GM12878 (cell line): ENCODE results near the gene PHC1. TPM values are rescaled to one million over a fixed set of nuclear protein-coding genes. Genes with fewer than 3 reads are reported as not detected.

Experiments
- ATAC-seq: fragments of 200-7000 bp; cut with Tn5 transposase; 3 replicates; pipeline ENCODE4 v1.9.1; 2020; ENCODE audit warnings: mild to moderate bottlenecking, moderate library complexity
- BruUV-seq: library from RNA; stranded (reverse); fragments of 400-500 nt; replicated peaks from 2 replicates; lab custom pipeline; 2021; lab: Mats Ljungman, UMichigan
- CTCF ChIA-PET: fragments of 300-600 bp; sonication (Branson Sonifier 250); formaldehyde crosslinking; extraction: SDS; loops from one replicate; lab custom pipeline; 2021; ENCODE audit warnings: inconsistent platforms; lab: Yijun Ruan, JAX
- POLR2A ChIA-PET: fragments of 350-600 bp; formaldehyde crosslinking; extraction: SDS; loops from one replicate; lab custom pipeline; 2021; ENCODE audit warnings: inconsistent platforms; lab: Charles Lee
- RAD21 ChIA-PET: fragments of 300-600 bp; sonication (Branson Sonifier 250); formaldehyde crosslinking; loops from one replicate; lab custom pipeline; 2023; ENCODE audit warnings: antibody characterized with exemption; ENCODE audit not compliant: unreplicated experiment; lab: Charles Lee
- SMC1A ChIA-PET: fragments of 300-600 bp; sonication (Branson Sonifier 250); formaldehyde crosslinking; loops from one replicate; lab custom pipeline; 2023; ENCODE audit not compliant: unreplicated experiment, uncharacterized antibody; lab: Charles Lee
- DNase-seq: peaks from one replicate; pipeline ENCODE4 v3.0.0-alpha.2; 2011; ENCODE audit warnings: low read depth, low spot score
- FAIRE-seq: peaks from 3 replicates; lab custom pipeline; 2011; peaks lifted over from hg19 to GRCh38; lab: Jason Lieb, UNC
- H2AFZ ChIP-seq: 2 replicates; pipeline ENCODE4 v1.6.0; 2011; ENCODE audit warnings: low read depth, low read length, control low read depth; ENCODE audit not compliant: control insufficient read depth
- H3K27ac ChIP-seq: 2 replicates; pipeline ENCODE4 v1.5.1; 2011; ENCODE audit warnings: control low read depth; ENCODE audit not compliant: control insufficient read depth, insufficient read depth
- H3K27me3 ChIP-seq, 2 experiments: replicated peaks in 1 of 2; 2 replicates each; pipeline versions ENCODE4 v1.6.0 to v1.6.1; 2011; ENCODE audit warnings: low read length in 1 of 2; ENCODE audit not compliant: control insufficient read depth in 2 of 2, insufficient read depth in 2 of 2
- H3K36me3 ChIP-seq, 2 experiments: 2 replicates each; pipeline ENCODE4 v1.5.1; 2011; ENCODE audit warnings: low read length in 1 of 2; ENCODE audit not compliant: control insufficient read depth in 2 of 2, insufficient read depth in 2 of 2
- H3K4me1 ChIP-seq: 2 replicates; pipeline ENCODE4 v1.6.1; 2011; ENCODE audit warnings: mild to moderate bottlenecking, low read length, moderate library complexity, mixed read lengths; ENCODE audit not compliant: control insufficient read depth, insufficient read depth
- H3K4me2 ChIP-seq: 2 replicates; pipeline ENCODE4 v1.6.0; 2011; ENCODE audit warnings: control low read depth; ENCODE audit not compliant: control insufficient read depth, insufficient read depth
- H3K4me3 ChIP-seq: fragments of 200-600 bp; sonication (generic); 2 replicates; pipeline ENCODE4 v1.5.1; 2016
- H3K79me2 ChIP-seq: 2 replicates; pipeline ENCODE4 v1.6.0; 2011; ENCODE audit warnings: low read length; ENCODE audit not compliant: control insufficient read depth, insufficient read depth
- H3K9ac ChIP-seq: 2 replicates; pipeline ENCODE4 v1.8.0; 2011; ENCODE audit warnings: low read length, control low read depth, mixed read lengths; ENCODE audit not compliant: control insufficient read depth, insufficient read depth
- H3K9me3 ChIP-seq: replicated peaks from 3 replicates; pipeline ENCODE4 v1.5.1; 2011; ENCODE audit warnings: mild to moderate bottlenecking, low read length; ENCODE audit not compliant: control insufficient read depth, insufficient read depth
- H4K20me1 ChIP-seq: 2 replicates; pipeline ENCODE4 v1.6.0; 2011; ENCODE audit not compliant: control insufficient read depth, insufficient read depth
- BCL11A ChIP-seq: IDR thresholded peaks from 2 replicates; pipeline ENCODE4 v1.6.1; 2011; ENCODE audit warnings: low read depth, low read length
- CBFB ChIP-seq: IDR thresholded peaks from 2 replicates; pipeline ENCODE4 v1.6.1; 2016; ENCODE audit warnings: antibody characterized with exemption, low read depth
- CHD2 ChIP-seq: IDR thresholded peaks from 2 replicates; pipeline ENCODE4 v1.6.1; 2011; ENCODE audit warnings: low read depth, low read length, improper control_type of control experiment, borderline replicate concordance
- HDAC2 ChIP-seq: fragments of 200-600 bp; sonication (generic); IDR thresholded peaks from 2 replicates; pipeline ENCODE4 v1.6.1; 2017
- HDAC6 ChIP-seq: fragments of 200-600 bp; sonication (generic); IDR thresholded peaks from one replicate; pipeline ENCODE4 v1.8.0; 2017; ENCODE audit warnings: antibody characterized with exemption; ENCODE audit not compliant: unreplicated experiment
- IKZF2 ChIP-seq, 2 experiments: fragments of 450-650 bp; IDR thresholded peaks; 2 replicates each; pipeline ENCODE4 v1.6.1; 2017; ENCODE audit warnings: mild to moderate bottlenecking in 2 of 2, moderate library complexity in 2 of 2
- KAT2A ChIP-seq: conservative IDR thresholded peaks from 2 replicates; pipeline ENCODE4 v1.6.1; 2011; ENCODE audit warnings: low read depth, low read length; ENCODE audit not compliant: control insufficient read depth
- MXI1 ChIP-seq: fragments of 150-350 bp; IDR thresholded peaks from 2 replicates; pipeline ENCODE4 v1.6.1; 2011; ENCODE audit warnings: low read depth, mild to moderate bottlenecking, inconsistent platforms, low read length, improper control_type of control experiment
- PML ChIP-seq: IDR thresholded peaks from 2 replicates; pipeline ENCODE4 v1.6.1; 2012; ENCODE audit warnings: low read length, inconsistent platforms
- RAD51 ChIP-seq: fragments of 450-650 bp; IDR thresholded peaks from 2 replicates; pipeline ENCODE4 v1.6.1; 2016; ENCODE audit warnings: moderate library complexity, mild to moderate bottlenecking, inconsistent platforms
- RB1 ChIP-seq: fragments of 450-650 bp; formaldehyde crosslinking; IDR thresholded peaks from 2 replicates; pipeline ENCODE4 v1.6.1; 2017; ENCODE audit warnings: mild to moderate bottlenecking, borderline replicate concordance
- RFX5 ChIP-seq: IDR thresholded peaks from 2 replicates; pipeline ENCODE4 v1.6.1; 2011; ENCODE audit warnings: low read depth, low read length, improper control_type of control experiment
- SP1 ChIP-seq: IDR thresholded peaks from one replicate; pipeline ENCODE4 v1.6.1; 2011; ENCODE audit warnings: low read depth, low read length
- STAT1 ChIP-seq: fragments of 450-650 bp; conservative IDR thresholded peaks from 2 replicates; pipeline ENCODE4 v1.6.1; 2014; ENCODE audit warnings: antibody characterized with exemption, mild to moderate bottlenecking
- ZNF274 ChIP-seq: IDR thresholded peaks from one replicate; pipeline ENCODE4 v1.8.0; 2011; ENCODE audit not compliant: insufficient read length, insufficient read depth
- WGBS: methylation state at CpG from one replicate; pipeline ENCODE4 v1.1.6; 2016; ENCODE audit warnings: low lambda C conversion rate; ENCODE audit not compliant: insufficient replicate concordance, insufficient coverage; ENCODE audit errors: missing lambda C conversion rate; 5-methylcytosine and 5-hydroxymethylcytosine counted together
- in situ Hi-C: fragments of 300-500 bp; cut with MboI; formaldehyde crosslinking; loops from 9 replicates; pipeline ENCODE4 v1.14.3; 2018; ENCODE audit warnings: mixed read lengths
- intact Hi-C: fragments of 100-400 bp; cut with micrococcal nuclease; formaldehyde crosslinking; loops from one replicate; pipeline ENCODE4 v1.14.2; 2022; ENCODE audit not compliant: unreplicated experiment
- polyA plus RNA-seq, 11 experiments: library from polyadenylated mRNA; depleted of rRNA in 4 of 11; unstranded in 6 of 11; stranded (reverse) in 5 of 11; fragments of >200 nt; fragmentation: Nextera tagmentation in 4 of 11; fragmentation: Illumina TruSeq in 1 of 11; extraction: Ambion mirVana in 4 of 11; extraction: Trizol in 1 of 11; gene quantifications; 1 replicate in 1 of 11; 2 replicates in 10 of 11; pipeline versions ENCODE4 v1.2.1 to v1.2.3, GENCODE V29; 2011 to 2016; ENCODE audit warnings: inconsistent platforms in 2 of 11, missing spikeins in 2 of 11, low read depth in 1 of 11
- total RNA-seq, 4 experiments: library from RNA; depleted of rRNA in 3 of 4; stranded (reverse); fragments of >200 nt in 3 of 4; fragmentation: Illumina TruSeq in 1 of 4; extraction: Trizol in 1 of 4; gene quantifications; 2 replicates each; pipeline versions ENCODE4 v1.2.1 to v1.2.3, GENCODE V29; 2013 to 2021
- TF ChIP-seq, protein P1 (sequence below): IDR thresholded peaks from 2 replicates; pipeline ENCODE4 v1.6.1; 2011; ENCODE audit warnings: mild to moderate bottlenecking, low read depth, low read length, moderate library complexity; ENCODE audit not compliant: insufficient replicate concordance
- TF ChIP-seq, protein P2 (sequence below): fragments of 450-650 bp; IDR thresholded peaks from 2 replicates; pipeline ENCODE4 v1.6.1; 2014; ENCODE audit warnings: mild to moderate bottlenecking

The PHC1 gene
- total and polyA plus RNA-seq, 10 of the 15 experiments (the other 5 are each of a cell fraction or from before 2014, with no cell fraction given) = 0.50 to 16.3 (median 2.1) TPM

DNA sequence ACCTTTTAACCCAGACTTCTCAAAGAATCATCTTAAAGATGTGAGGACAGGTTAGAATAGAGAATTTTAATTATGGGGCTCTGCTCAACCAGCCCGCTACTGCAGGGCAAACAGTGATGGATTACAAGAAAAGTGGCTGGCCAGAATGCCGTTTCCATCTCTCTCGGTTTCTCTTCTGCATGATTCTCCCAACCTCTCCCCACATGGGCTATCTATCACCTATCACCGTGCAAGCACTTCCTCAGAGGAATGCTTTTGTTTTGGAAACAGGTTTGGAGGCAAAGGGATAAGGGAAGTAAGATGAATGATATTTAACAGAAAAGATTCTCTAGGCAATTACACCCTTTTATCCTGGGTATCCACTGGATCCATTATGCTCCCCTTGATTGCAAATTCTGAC lies 37.4 kb upstream of the PHC1 start (continued):
- TF ChIP-seq, protein P1, sequence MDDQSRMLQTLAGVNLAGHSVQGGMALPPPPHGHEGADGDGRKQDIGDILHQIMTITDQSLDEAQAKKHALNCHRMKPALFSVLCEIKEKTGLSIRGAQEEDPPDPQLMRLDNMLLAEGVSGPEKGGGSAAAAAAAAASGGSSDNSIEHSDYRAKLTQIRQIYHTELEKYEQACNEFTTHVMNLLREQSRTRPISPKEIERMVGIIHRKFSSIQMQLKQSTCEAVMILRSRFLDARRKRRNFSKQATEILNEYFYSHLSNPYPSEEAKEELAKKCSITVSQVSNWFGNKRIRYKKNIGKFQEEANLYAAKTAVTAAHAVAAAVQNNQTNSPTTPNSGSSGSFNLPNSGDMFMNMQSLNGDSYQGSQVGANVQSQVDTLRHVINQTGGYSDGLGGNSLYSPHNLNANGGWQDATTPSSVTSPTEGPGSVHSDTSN = no peak
- TF ChIP-seq PML = no peak
- TF ChIP-seq RB1 = no peak
- TF ChIP-seq RAD51 = no peak
- no peak for TF ChIP-seq IKZF2 (IDR thresholded peaks at IDR 0.05)
- TF ChIP-seq, protein P2, sequence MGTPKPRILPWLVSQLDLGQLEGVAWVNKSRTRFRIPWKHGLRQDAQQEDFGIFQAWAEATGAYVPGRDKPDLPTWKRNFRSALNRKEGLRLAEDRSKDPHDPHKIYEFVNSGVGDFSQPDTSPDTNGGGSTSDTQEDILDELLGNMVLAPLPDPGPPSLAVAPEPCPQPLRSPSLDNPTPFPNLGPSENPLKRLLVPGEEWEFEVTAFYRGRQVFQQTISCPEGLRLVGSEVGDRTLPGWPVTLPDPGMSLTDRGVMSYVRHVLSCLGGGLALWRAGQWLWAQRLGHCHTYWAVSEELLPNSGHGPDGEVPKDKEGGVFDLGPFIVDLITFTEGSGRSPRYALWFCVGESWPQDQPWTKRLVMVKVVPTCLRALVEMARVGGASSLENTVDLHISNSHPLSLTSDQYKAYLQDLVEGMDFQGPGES = no peak

DNA sequence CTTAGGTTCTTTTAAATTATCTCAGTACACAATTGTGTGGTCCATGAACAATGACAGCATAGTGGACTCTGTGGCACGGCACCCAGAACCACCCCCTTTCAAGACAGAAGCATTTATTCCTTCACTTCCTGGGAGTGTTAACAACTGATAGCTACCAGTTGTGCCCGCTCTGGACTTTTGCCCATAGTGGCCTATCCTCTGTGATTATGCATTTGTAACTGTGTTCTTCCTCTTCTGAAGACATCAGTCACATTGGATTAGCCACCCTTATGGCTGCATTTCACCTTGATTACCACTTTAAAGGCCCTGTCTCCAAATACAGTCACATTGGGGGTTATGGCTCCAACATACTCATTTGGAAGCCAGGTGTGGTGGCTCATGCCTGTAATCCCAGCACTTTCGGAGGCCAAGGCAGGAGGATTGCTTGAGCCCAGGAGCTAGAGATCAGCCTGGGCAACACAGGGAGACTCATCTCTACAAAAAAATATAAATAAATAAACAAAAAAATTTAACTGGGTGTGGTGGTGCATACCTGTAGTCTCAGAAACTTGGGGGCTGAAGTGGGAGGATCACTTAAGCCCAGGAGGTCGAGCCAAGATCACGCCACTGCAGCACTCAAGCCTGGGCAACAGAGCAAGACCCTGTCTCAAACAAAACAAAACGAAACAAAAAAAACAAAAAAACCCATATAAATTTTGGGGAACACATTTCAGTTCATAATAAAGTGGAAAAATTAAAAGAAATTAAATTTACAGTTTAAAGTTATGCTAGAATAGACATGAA lies 27.6 kb upstream of the PHC1 start:
- BruUV-seq = no TSS peak
- intact Hi-C loops = no loop called here
- H3K27ac ChIP-seq = no peak overlapping the region
- POLR2A ChIA-PET = no interaction called here
- TF ChIP-seq SP1 (no peak), HDAC6 (no peak), MXI1 (no peak), STAT1 (no peak), HDAC2 (no peak), CBFB (no peak), CHD2 (no peak), IKZF2 (IDR thresholded peaks at IDR 0.05) (no peak), ZNF274 (no peak), KAT2A (no peak), BCL11A (no peak), RFX5 (no peak)
- TF ChIP-seq, all 136 proteins: peak for 0
- no peak overlapping the region for H3K4me3 ChIP-seq
- FAIRE-seq (no peak), DNase-seq (no peak), ATAC-seq (no peak)
- H3K36me3 ChIP-seq = no peaks in the 10 kb centered on the region
- in situ Hi-C loops = loop anchor here (25.0 kb wide), 1 partner anchor 349 kb away; the partner anchor contains the start of gene CLEC4E
- ChIA-PET CTCF (interaction anchor here (1.0 to 2.2 kb wide), 3 partner anchors 7 to 343 kb away, joined by 3 to 9 read pairs (median 3); no protein-coding TSS in a partner anchor), RAD21 (no interaction called here), SMC1A (interaction anchor here (1.3 kb wide), 1 partner anchor 343 kb away, joined by 3 read pairs; no protein-coding TSS in a partner anchor)
- H3K27me3 ChIP-seq = no peaks in the 10 kb centered on the region; a peak in 2 of 4 replicates
- no peak overlapping the region for H3K9ac ChIP-seq
- WGBS = 29% methylated on average over 6 of the region's 6 CpGs
- H3K4me2 ChIP-seq = no peak overlapping the region
- no peaks in the 10 kb centered on the region; the same call in 1 of the 2 replicates for H3K4me1 ChIP-seq
- H3K9me3 ChIP-seq = no peaks in the 10 kb centered on the region
- H3K79me2 ChIP-seq = no peaks in the 10 kb centered on the region
- H2AFZ ChIP-seq = no peak overlapping the region
- no peaks in the 10 kb centered on the region for H4K20me1 ChIP-seq
